ENCODE data around the gene TRPT1. TPM values are rescaled to one million over a fixed set of nuclear protein-coding genes. Genes with fewer than 3 reads are reported as not detected.

The TRPT1 gene
- 22.4 TPM for total RNA-seq
- long read RNA-seq, transcript TRPT1-201 (8 exons, 962 nt): major isoform, 7 of 35 reads
- long read RNA-seq, partial matches to known transcripts: 7 of 35 reads
- long read RNA-seq, other reads (novel, unspliced or antisense): 19 of 35 reads

GRCh38 chr11:64225608-64226506, at the start of gene TRPT1, which contains the start of gene NUDT22:
Gene TRPT1 (minus strand): TSS chr11:64226186. CDS start chr11:64225860, 326 bp downstream.
Gene NUDT22 (plus strand): TSS chr11:64226274. CDS start chr11:64226653, 379 bp downstream.
- Histone ChIP-seq H3K4me3 (peak within 1 kb of the TSS; percentile 96), H3K36me3 (peaks cover 25% of the 10 kb centered on the region), H3K27ac (peak within 1 kb of the TSS; percentile 93), H3K9me3 (no peaks in the 10 kb centered on the region), H3K27me3 (no peaks in the 10 kb centered on the region), H3K4me1 (peaks cover 35% of the 10 kb centered on the region)
- ATAC-seq (peak; percentile 87), DNase-seq (peak; percentile 96)
- intact Hi-C loops (cut with DNase I): no loop called here
- no peak for TF ChIP-seq CTCF (IDR thresholded peaks at IDR 0.05)

GRCh38 chr11:64275031-64275800, 49.2 kb upstream of the TRPT1 start:
- Histone ChIP-seq H3K9me3 (no peaks in the 10 kb centered on the region), H3K4me1 (peaks cover 9% of the 10 kb centered on the region), H3K27ac (no peak overlapping the region), H3K36me3 (peaks cover 28% of the 10 kb centered on the region), H3K4me3 (no peak overlapping the region), H3K27me3 (no peaks in the 10 kb centered on the region)
- DNase-seq (no peak), ATAC-seq (no peak)
- intact Hi-C loops (cut with DNase I): no loop called here
- TF ChIP-seq CTCF (IDR thresholded peaks at IDR 0.05): no peak

GRCh38 chr11:64269540-64270220, 43.7 kb upstream of the TRPT1 start:
- H3K36me3 ChIP-seq: peaks cover 22% of the 10 kb centered on the region
- peaks cover 29% of the 10 kb centered on the region for H3K4me1 ChIP-seq
- H3K27ac ChIP-seq: peak overlapping the region; percentile 92
- H3K4me3 ChIP-seq: peak overlapping the region; percentile 73
- peak; percentile 98 for DNase-seq
- ATAC-seq: peak; percentile 87
- intact Hi-C loops (cut with DNase I): no loop called here
- H3K9me3 ChIP-seq: no peaks in the 10 kb centered on the region
- peak; percentile 11 for TF ChIP-seq CTCF (IDR thresholded peaks at IDR 0.05)
- H3K27me3 ChIP-seq: no peaks in the 10 kb centered on the region

- H3K27me3 ChIP-seq: no peaks in the 10 kb centered on the region
- DNase-seq: peak; percentile 88
- peak overlapping the region; percentile 92 for H3K27ac ChIP-seq
- no peak for TF ChIP-seq CTCF (IDR thresholded peaks at IDR 0.05)
- peaks cover 23% of the 10 kb centered on the region for H3K36me3 ChIP-seq
- intact Hi-C loops (cut with DNase I): no loop called here
- ATAC-seq: peak; percentile 32
- H3K4me3 ChIP-seq: peak overlapping the region; percentile 73
- H3K9me3 ChIP-seq: no peaks in the 10 kb centered on the region
- H3K4me1 ChIP-seq: peaks cover 29% of the 10 kb centered on the region
Observed at GRCh38 chr11:64268893-64269539, 43.0 kb upstream of the TRPT1 start.
